Measurements from ENCODE around the gene SMIM26.

Gene SMIM26

GRCh38 chr20:18545566-18545965, 21.7 kb upstream of the SMIM26 start:
- TF ChIP-seq CTCF (IDR thresholded peaks at IDR 0.05; ENCODE audit: low read depth, low read length, missing control alignments): no peak
- DNase-seq (ENCODE audit: low read depth): no peak

GRCh38 chr20:18548465-18548864, 18.8 kb upstream of the SMIM26 start:
- no peak for DNase-seq (ENCODE audit: low read depth)
- no peak for TF ChIP-seq CTCF (IDR thresholded peaks at IDR 0.05; ENCODE audit: low read depth, low read length, missing control alignments)

More at GRCh38 chr20:18545566-18545965, 21.7 kb upstream of the SMIM26 start:
- H3K4me3 ChIP-seq (ENCODE audit: low read depth, low read length): no peak overlapping the region

GRCh38 chr20:18553746-18554145, 13.5 kb upstream of the SMIM26 start:
- TF ChIP-seq CTCF (IDR thresholded peaks at IDR 0.05; ENCODE audit: low read depth, low read length, missing control alignments): no peak
- no peak for DNase-seq (ENCODE audit: low read depth)
- no peak overlapping the region for H3K4me3 ChIP-seq (ENCODE audit: low read depth, low read length)

More at GRCh38 chr20:18548465-18548864, 18.8 kb upstream of the SMIM26 start:
- H3K4me3 ChIP-seq (ENCODE audit: low read depth, low read length): no peak overlapping the region

GRCh38 chr20:18567739-18568091, 483 bp downstream of the SMIM26 start:
- DNase-seq (ENCODE audit: low read depth): no peak
- H3K4me3 ChIP-seq (ENCODE audit: low read depth, low read length): peak overlapping the region; percentile 65
- TF ChIP-seq CTCF (IDR thresholded peaks at IDR 0.05; ENCODE audit: low read depth, low read length, missing control alignments): no peak

GRCh38 chr20:18571009-18571408, 3.8 kb downstream of the SMIM26 start:
- TF ChIP-seq CTCF (IDR thresholded peaks at IDR 0.05; ENCODE audit: low read depth, low read length, missing control alignments): no peak
- DNase-seq (ENCODE audit: low read depth): no peak
- no peak overlapping the region for H3K4me3 ChIP-seq (ENCODE audit: low read depth, low read length)

- no peak for TF ChIP-seq CTCF (IDR thresholded peaks at IDR 0.05; ENCODE audit: low read depth, low read length, missing control alignments)
- DNase-seq (ENCODE audit: low read depth): no peak
- H3K4me3 ChIP-seq (ENCODE audit: low read depth, low read length): no peak overlapping the region
These were observed 4.3 kb downstream of the SMIM26 start for GRCh38 chr20:18571578-18571977.

GRCh38 chr20:18577942-18578341, 10.7 kb downstream of the SMIM26 start:
- TF ChIP-seq CTCF (IDR thresholded peaks at IDR 0.05; ENCODE audit: low read depth, low read length, missing control alignments): no peak
- no peak overlapping the region for H3K4me3 ChIP-seq (ENCODE audit: low read depth, low read length)
- DNase-seq (ENCODE audit: low read depth): no peak

All from GM12864 (cell line).